Activated T-cell treated with anti-CD3 and anti-CD28 coated beads, Interleukin-2, amount 50 U/mL, for 1 hour (primary cell): ENCODE data around the gene SCGB1C1.
A peak's percentile ranks its signal among the peaks of the same experiment; 100 is the strongest.
"Not testable (repeated sequence)": the region's sequence is repeated elsewhere in the genome, so short reads cannot be mapped to it uniquely, and the experiment has no call there.

ENCODE experiments used
- DNase-seq: peaks from one replicate; pipeline ENCODE4 v3.0.0-alpha.2; 2020

The SCGB1C1 gene

GRCh38 chr11:218815-219593, 26.1 kb downstream of the SCGB1C1 start:
- DNase-seq, result no peak

GRCh38 chr11:220641-221215, 27.9 kb downstream of the SCGB1C1 start:
- not testable (repeated sequence) for DNase-seq

GRCh38 chr11:221539-221938, 28.7 kb downstream of the SCGB1C1 start:
- no peak for DNase-seq

GRCh38 chr11:221998-222789, 29.3 kb downstream of the SCGB1C1 start:
- no peak for DNase-seq

- no peak for DNase-seq
Observed at GRCh38 chr11:223026-223789, 30.3 kb downstream of the SCGB1C1 start.

- no peak for DNase-seq
Observed at GRCh38 chr11:223884-224283, 31.0 kb downstream of the SCGB1C1 start.

GRCh38 chr11:224424-224823, 31.5 kb downstream of the SCGB1C1 start:
- no peak for DNase-seq

GRCh38 chr11:225734-226453, 33.0 kb downstream of the SCGB1C1 start:
- DNase-seq, result no peak

- no peak for DNase-seq
Observed at GRCh38 chr11:227824-228379, 35.0 kb downstream of the SCGB1C1 start.

GRCh38 chr11:230431-230830, 37.6 kb downstream of the SCGB1C1 start:
- no peak for DNase-seq

GRCh38 chr11:232783-233565, 40.1 kb downstream of the SCGB1C1 start:
- DNase-seq, result no peak

GRCh38 chr11:235180-235579, 42.3 kb downstream of the SCGB1C1 start:
- no peak for DNase-seq

- DNase-seq, result no peak
Observed at GRCh38 chr11:235609-235996, 42.7 kb downstream of the SCGB1C1 start.

- DNase-seq, result peak; percentile 85
Observed at GRCh38 chr11:235997-236773, 43.3 kb downstream of the SCGB1C1 start, which contains the start of gene SIRT3. SIRT3 (minus strand) TSS chr11:236342; CDS start chr11:236328, 14 bp downstream.

GRCh38 chr11:236774-237767, 44.2 kb downstream of the SCGB1C1 start, which contains the start of gene PSMD13:
PSMD13 (plus strand) TSS chr11:236976; CDS start chr11:237050, 74 bp downstream.
- peak; percentile 90 for DNase-seq

GRCh38 chr11:238346-238745, 45.5 kb downstream of the SCGB1C1 start:
- not testable (repeated sequence) for DNase-seq

- no peak for DNase-seq
Observed at GRCh38 chr11:240315-240714, 47.4 kb downstream of the SCGB1C1 start.

- DNase-seq, result no peak
Observed at GRCh38 chr11:241634-242033, 48.8 kb downstream of the SCGB1C1 start.
